ENCODE data around the gene TRAK1. TPM values are rescaled to one million over a fixed set of nuclear protein-coding genes. Genes with fewer than 3 reads are reported as not detected.

TRAK1 gene
- total RNA-seq, 2 experiments from 2014 or later, result 62.5 to 88.3 TPM

DNA sequence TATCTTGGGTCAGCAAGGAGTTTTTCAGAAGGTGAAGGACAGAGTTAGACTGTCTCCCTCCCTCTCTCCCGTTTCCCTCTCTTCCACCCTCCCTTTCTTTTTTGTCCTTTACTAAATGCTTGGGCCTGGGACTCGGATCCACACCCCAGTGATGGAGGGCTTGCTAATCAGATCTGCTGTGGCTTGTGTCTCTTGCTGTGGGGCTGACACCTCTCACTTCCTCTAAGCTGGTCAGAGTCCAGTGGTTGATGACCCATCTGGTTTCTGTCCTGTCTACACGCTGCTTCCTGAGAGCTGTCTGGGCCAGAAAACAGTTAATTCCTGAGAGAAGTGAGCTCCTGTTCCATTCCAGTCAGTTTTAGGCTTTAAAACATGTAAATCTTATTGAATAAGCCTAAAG is 849 bp downstream of the TRAK1 start:
- H3K27ac ChIP-seq (ENCODE audit: low read depth, low read length, poor library complexity, severe bottlenecking), result no peak overlapping the region
- no peak overlapping the region for H3K4me2 ChIP-seq (ENCODE audit: low read length)
- TF ChIP-seq, protein P1, sequence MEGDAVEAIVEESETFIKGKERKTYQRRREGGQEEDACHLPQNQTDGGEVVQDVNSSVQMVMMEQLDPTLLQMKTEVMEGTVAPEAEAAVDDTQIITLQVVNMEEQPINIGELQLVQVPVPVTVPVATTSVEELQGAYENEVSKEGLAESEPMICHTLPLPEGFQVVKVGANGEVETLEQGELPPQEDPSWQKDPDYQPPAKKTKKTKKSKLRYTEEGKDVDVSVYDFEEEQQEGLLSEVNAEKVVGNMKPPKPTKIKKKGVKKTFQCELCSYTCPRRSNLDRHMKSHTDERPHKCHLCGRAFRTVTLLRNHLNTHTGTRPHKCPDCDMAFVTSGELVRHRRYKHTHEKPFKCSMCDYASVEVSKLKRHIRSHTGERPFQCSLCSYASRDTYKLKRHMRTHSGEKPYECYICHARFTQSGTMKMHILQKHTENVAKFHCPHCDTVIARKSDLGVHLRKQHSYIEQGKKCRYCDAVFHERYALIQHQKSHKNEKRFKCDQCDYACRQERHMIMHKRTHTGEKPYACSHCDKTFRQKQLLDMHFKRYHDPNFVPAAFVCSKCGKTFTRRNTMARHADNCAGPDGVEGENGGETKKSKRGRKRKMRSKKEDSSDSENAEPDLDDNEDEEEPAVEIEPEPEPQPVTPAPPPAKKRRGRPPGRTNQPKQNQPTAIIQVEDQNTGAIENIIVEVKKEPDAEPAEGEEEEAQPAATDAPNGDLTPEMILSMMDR (conservative IDR thresholded peaks at IDR 0.05; ENCODE audit: low read length), result no peak
- TF ChIP-seq EZH2phosphoT487 (IDR thresholded peaks at IDR 0.05; ENCODE audit: borderline replicate concordance, low read depth, low read length), result no peak
- no peaks in the 10 kb centered on the region; the same call in 1 of the 2 replicates for H4K20me1 ChIP-seq (ENCODE audit: insufficient read depth, low read length)
- no peaks in the 10 kb centered on the region for H3K9me2 ChIP-seq (ENCODE audit: insufficient read depth, low read length)
- DNase-seq (ENCODE audit: low spot score), result no peak
- no peak overlapping the region for H3K4me3 ChIP-seq (ENCODE audit: low read depth, low read length, poor library complexity, severe bottlenecking)
- POLR2A ChIA-PET, result no interaction called here
- CTCF ChIA-PET (ENCODE audit: unreplicated experiment), result no interaction called here
- no peaks in the 10 kb centered on the region for H3K9me3 ChIP-seq (ENCODE audit: low read length)
- H3K79me2 ChIP-seq (ENCODE audit: insufficient read depth, low read depth, low read length), result peaks cover 16% of the 10 kb centered on the region; the same call in 1 of the 2 replicates
- H2AFZ ChIP-seq (ENCODE audit: low read length), result no peak overlapping the region
- H3K36me3 ChIP-seq (ENCODE audit: insufficient read depth, low read length), result peaks cover 86% of the 10 kb centered on the region
- BruUV-seq (replicated peaks), result no TSS peak
- peaks cover 17% of the 10 kb centered on the region for H3K4me1 ChIP-seq (ENCODE audit: insufficient read depth, low read length, poor library complexity, severe bottlenecking)
- intact Hi-C loops (cut with micrococcal nuclease; ENCODE audit: unreplicated experiment), result no loop called here

DNA sequence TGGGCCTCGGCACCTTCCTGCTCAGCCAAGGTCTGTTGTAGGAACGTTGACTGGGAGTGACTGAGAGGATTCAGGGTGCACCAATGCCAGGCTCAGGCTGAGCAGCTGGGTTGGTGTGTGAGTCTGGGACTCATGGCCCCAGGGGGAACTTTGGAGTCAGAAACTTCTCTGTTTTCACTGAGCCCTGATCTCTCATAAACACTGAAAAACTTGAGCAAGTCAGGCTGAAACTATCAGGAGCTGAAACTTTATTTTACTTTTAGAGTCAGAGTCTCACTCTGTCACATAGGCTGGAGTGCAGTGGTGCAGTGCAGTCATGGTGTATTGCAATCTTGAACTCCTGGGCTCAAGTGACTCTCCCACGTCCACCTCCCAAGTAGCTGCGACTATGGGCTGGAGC is 3.0 kb downstream of the TRAK1 start:
- H3K27ac ChIP-seq (ENCODE audit: low read depth, low read length, poor library complexity, severe bottlenecking), result no peak overlapping the region
- no peak overlapping the region for H3K4me3 ChIP-seq (ENCODE audit: low read depth, low read length, poor library complexity, severe bottlenecking)
- DNase-seq (ENCODE audit: low spot score), result no peak
- TF ChIP-seq, protein P1 (conservative IDR thresholded peaks at IDR 0.05; ENCODE audit: low read length), result no peak
- no peak for TF ChIP-seq EZH2phosphoT487 (IDR thresholded peaks at IDR 0.05; ENCODE audit: borderline replicate concordance, low read depth, low read length)
- intact Hi-C loops (cut with micrococcal nuclease; ENCODE audit: unreplicated experiment), result no loop called here
- no TSS peak for BruUV-seq (replicated peaks)
- peaks cover 28% of the 10 kb centered on the region for H3K4me1 ChIP-seq (ENCODE audit: insufficient read depth, low read length, poor library complexity, severe bottlenecking)
- H3K79me2 ChIP-seq (ENCODE audit: insufficient read depth, low read depth, low read length), result peaks cover 10% of the 10 kb centered on the region; the same call in 1 of the 2 replicates
- H3K36me3 ChIP-seq (ENCODE audit: insufficient read depth, low read length), result peaks cover 75% of the 10 kb centered on the region
- CTCF ChIA-PET (ENCODE audit: unreplicated experiment), result no interaction called here
- H3K4me2 ChIP-seq (ENCODE audit: low read length), result no peak overlapping the region
- POLR2A ChIA-PET, result interaction anchor here (0.6 to 1.2 kb wide), 4 partner anchors 9 to 127 kb away, joined by 3 to 6 read pairs (median 4); no protein-coding TSS in a partner anchor
- no peaks in the 10 kb centered on the region for H3K9me2 ChIP-seq (ENCODE audit: insufficient read depth, low read length)
- H3K9me3 ChIP-seq (ENCODE audit: low read length), result no peaks in the 10 kb centered on the region
- H2AFZ ChIP-seq (ENCODE audit: low read length), result no peak overlapping the region
- no peaks in the 10 kb centered on the region; the same call in 1 of the 2 replicates for H4K20me1 ChIP-seq (ENCODE audit: insufficient read depth, low read length)

DNA sequence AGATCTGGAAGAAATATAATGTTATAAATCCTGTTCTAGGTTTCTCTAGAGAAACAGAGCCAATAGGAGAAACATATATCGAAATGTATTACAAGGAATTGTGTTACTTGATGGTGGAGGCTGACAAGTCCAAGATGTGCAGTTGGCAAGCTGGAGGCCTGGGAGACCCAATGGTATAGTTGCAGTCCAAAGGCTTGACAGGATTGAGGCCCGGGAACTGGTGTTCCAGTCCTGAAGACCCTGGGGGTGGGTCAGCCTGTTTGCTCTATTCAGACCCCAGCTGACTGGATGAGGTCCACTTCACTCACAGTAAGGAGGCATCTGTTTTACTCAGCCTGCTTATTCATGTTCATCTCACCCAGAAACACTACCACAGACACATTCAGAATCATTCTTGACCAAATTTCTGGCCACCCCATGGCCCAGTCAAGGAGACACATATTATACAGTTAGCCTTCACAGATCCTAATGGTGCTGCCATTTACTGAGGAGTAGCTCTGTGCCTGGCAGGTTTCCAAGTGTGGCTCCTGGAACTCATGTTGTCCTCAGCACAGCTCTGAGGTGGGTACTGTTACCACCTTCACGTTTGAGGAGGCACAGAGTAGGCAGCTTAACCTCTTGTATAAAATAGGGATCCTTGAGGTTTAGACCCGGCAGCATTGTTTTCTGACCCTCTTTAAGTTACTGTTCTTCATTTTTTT is 3.7 kb downstream of the TRAK1 start:
- ChIA-PET POLR2A (interaction anchor here (0.6 to 1.2 kb wide), 3 partner anchors 11 to 145 kb away, joined by 3 to 5 read pairs (median 4); no protein-coding TSS in a partner anchor), CTCF (ENCODE audit: unreplicated experiment) (interaction anchor here (0.6 kb wide), 1 partner anchor 65 kb away, joined by 3 read pairs; no protein-coding TSS in a partner anchor)
- BruUV-seq (replicated peaks), result no TSS peak
- no peaks in the 10 kb centered on the region; the same call in 1 of the 2 replicates for H4K20me1 ChIP-seq (ENCODE audit: insufficient read depth, low read length)
- H3K4me2 ChIP-seq (ENCODE audit: low read length), result no peak overlapping the region
- peaks cover 36% of the 10 kb centered on the region for H3K4me1 ChIP-seq (ENCODE audit: insufficient read depth, low read length, poor library complexity, severe bottlenecking)
- no peaks in the 10 kb centered on the region for H3K9me3 ChIP-seq (ENCODE audit: low read length)
- H2AFZ ChIP-seq (ENCODE audit: low read length), result no peak overlapping the region
- intact Hi-C loops (cut with micrococcal nuclease; ENCODE audit: unreplicated experiment), result loop anchor here (5.0 kb wide), 1 partner anchor 133 kb away; the partner anchor contains the start of gene ULK4
- no peak for TF ChIP-seq EZH2phosphoT487 (IDR thresholded peaks at IDR 0.05; ENCODE audit: borderline replicate concordance, low read depth, low read length)
- TF ChIP-seq, protein P1 (conservative IDR thresholded peaks at IDR 0.05; ENCODE audit: low read length), result no peak
- no peaks in the 10 kb centered on the region for H3K9me2 ChIP-seq (ENCODE audit: insufficient read depth, low read length)
- peaks cover 10% of the 10 kb centered on the region; the same call in 1 of the 2 replicates for H3K79me2 ChIP-seq (ENCODE audit: insufficient read depth, low read depth, low read length)
- no peak overlapping the region for H3K27ac ChIP-seq (ENCODE audit: low read depth, low read length, poor library complexity, severe bottlenecking)
- DNase-seq (ENCODE audit: low spot score), result no peak
- peaks cover 71% of the 10 kb centered on the region for H3K36me3 ChIP-seq (ENCODE audit: insufficient read depth, low read length)
- no peak overlapping the region for H3K4me3 ChIP-seq (ENCODE audit: low read depth, low read length, poor library complexity, severe bottlenecking)

Measured in OCI-LY7 (cell line).